NCI-H1930 (cell line): ENCODE results near the gene LRMDA.

Experiments used
- DNase-seq, 2 experiments: peaks; one replicate each; lab custom pipeline; 2025; lab: John Stamatoyannopoulos, UW

The LRMDA gene

GRCh38 chr10:75425291-75426079, 5.9 kb upstream of the LRMDA start:
- no peak for DNase-seq

- no peak for DNase-seq
Observed at GRCh38 chr10:75426880-75427279, 4.5 kb upstream of the LRMDA start.

- DNase-seq = no peak
Observed at GRCh38 chr10:75427951-75428350, 3.5 kb upstream of the LRMDA start.

GRCh38 chr10:75428434-75429158, 2.8 kb upstream of the LRMDA start:
- no peak for DNase-seq

GRCh38 chr10:75429159-75429827, 2.1 kb upstream of the LRMDA start:
- DNase-seq = no peak

- no peak for DNase-seq
Observed at GRCh38 chr10:75430000-75430763, 1.2 kb upstream of the LRMDA start.

DNA sequence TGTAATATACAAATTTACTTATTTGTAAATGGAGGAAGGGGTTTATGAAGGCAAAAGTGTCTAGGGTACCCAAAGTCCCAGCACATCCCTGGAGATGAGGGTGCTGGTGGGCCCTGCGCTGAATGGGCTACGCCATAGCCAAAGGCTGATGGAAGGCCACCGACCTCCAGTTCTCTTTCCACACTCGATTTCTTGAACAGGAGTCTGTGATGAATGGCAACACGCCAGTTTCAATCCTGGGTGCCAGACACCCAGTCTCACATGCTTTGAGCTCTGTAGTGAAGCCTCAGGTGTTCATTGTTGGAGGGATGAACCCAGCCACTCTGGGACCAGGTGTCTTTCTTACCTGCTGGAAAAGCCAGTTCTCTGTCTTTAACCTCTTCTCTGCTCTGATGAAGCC, 752 bp downstream of the LRMDA start:
- DNase-seq = no peak

GRCh38 chr10:75432763-75433162, 1.3 kb downstream of the LRMDA start:
- no peak for DNase-seq

GRCh38 chr10:75433216-75433615, 1.8 kb downstream of the LRMDA start:
- no peak for DNase-seq

- no peak for DNase-seq
Observed at GRCh38 chr10:75434291-75434690, 2.9 kb downstream of the LRMDA start.

DNA sequence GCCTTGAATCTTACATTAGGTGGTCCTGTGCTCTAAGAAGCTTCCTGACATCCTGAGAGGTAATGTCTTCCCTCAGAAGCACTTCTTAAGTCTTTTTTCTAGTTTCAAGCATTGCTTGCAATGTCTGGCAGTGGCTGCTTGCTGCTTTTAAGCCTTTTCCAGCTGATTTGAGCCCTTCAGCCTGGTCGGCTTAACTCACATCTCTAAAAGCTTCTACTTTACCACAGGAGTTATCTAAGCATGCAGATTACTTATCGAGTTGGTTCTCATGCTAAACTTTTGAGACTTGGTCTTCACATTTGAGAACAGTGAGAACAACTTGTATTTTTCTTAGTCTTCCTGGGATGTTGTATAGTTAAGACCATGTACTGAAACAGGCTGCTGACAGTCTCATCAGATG, 3.9 kb downstream of the LRMDA start:
- no peak for DNase-seq

DNA sequence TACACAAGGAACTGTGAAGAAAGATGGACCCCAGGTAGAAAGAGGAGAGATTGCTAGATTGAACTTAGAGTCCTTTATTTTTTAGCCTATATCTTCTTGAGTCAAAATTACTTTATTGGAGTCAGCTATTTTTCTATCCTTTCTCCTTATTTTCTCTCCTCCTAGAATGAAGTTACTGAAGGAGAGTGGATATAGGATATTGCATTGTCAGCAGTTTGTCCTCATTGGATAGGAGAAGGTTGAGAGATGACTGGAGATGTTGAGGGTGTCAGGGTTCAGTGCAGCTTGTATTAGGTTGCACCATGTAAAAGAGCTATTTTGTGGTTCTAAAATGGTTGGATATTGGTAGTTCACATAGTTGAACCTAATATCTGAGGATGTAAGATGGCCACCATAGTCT, 5.5 kb downstream of the LRMDA start:
- DNase-seq = no peak

- DNase-seq = no peak
Observed at GRCh38 chr10:75437693-75438092, 6.3 kb downstream of the LRMDA start.

DNA sequence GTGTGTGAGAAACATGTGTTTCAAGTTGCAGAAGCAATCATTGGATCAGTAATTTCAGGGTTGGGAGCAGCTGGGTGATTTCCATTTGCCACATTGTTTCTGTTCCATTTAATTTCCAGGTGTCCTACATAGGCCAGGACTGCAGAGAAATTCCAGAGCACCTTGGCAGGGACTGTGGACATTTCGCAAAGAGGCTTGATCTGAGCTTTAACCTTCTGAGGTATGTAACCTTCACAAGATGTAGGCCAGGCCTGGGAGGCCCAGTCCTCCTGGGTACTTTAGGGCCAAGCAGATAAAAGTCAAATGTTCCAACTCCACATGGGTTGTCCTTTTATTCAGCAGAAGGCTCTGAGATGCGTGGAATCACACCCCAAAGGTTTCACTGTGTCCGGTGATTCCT, 6.9 kb downstream of the LRMDA start:
- DNase-seq = no peak

GRCh38 chr10:75439811-75440210, 8.4 kb downstream of the LRMDA start:
- no peak for DNase-seq

DNA sequence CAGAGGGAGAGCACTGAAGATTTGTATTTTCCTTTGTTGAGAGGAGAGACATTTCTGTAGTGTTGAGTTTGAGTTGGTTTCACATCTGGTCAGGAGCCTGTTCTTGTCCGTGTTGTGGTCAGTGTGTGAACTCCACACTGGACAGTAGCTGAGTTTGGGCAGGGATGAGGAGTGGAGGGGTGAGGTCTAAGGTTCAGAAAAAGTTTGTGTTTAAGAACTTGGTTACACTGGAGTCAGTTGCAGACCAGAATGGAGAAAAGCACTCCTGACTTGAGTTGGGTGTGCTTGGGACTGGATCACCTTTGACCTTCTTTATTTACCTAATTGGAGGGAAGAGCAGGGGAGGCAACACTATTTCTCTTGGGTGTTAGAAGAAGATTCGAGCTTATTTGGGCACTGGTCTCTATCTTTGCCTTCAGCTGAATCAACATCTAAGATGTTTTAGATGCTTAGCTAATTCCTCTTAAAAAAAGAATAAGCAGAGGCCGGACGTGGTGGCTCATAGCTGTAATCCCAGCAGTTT, 8.9 kb downstream of the LRMDA start:
- no peak for DNase-seq

GRCh38 chr10:75441196-75441595, 9.8 kb downstream of the LRMDA start:
- DNase-seq = no peak

DNA sequence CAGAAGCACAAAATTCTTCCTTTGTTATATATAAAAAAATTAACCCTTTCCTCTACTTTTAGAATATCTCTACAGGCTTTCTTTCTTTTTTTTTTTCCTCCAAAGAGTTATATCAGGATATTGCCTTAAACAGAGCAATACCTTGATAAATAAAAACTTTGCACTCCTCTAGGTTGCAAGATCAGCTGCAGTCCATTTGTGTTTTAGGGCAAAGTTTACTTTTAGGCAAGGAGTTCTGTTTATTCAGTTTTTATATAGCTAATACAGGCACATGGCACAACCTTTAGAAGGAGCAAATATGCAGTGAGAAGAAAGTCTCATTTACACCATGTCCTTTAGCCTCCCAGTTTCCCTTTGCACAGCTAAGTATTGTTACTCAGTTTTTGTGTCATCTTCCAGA, 10.3 kb downstream of the LRMDA start:
- no peak for DNase-seq

DNA sequence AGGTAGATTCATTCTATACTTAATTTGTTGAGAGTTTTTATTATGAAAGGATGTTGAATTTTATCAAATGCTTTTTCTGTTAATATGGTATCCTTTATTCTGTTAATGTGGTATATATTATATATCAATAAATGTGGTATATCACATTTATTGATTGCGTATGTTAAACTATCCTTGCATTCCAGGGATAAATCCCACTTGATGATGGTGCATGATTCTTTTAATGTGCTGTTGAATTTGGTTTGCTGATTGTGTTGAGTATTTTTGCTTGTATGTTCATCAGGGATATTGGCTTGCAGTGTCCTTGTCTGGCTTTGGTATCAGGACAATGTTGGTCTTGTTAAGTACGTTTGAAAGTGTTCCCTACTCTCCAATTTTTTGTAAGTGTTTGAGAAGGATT, 11.9 kb downstream of the LRMDA start:
- DNase-seq = no peak

GRCh38 chr10:75444781-75445386, 13.5 kb downstream of the LRMDA start:
- no peak for DNase-seq

- DNase-seq = no peak
Observed at GRCh38 chr10:75446508-75446907, 15.1 kb downstream of the LRMDA start.

DNA sequence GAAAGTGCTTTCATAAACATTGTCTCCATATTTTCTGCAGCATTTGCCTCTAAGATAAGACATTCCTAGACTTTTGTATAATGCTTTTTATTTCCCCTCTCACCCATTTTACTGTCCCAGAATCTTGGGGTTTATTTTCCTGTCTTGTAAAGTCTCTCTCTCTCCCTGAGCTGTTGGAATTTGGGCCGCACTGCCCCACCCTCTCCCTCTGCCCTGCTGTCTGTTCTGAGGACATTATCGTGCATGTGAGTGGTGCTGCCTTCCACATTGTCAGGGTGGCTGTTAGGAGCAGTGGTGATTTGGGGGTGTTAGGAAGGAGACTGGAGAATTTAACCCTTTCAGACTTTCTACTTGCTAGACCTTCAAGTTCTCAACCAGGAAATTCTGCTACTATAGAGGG, 16.7 kb downstream of the LRMDA start:
- DNase-seq = no peak
